B cell (primary cell): Measurements from ENCODE around the gene GOT1. TPM values are rescaled to one million over a fixed set of nuclear protein-coding genes. Genes with fewer than 3 reads are reported as not detected.

ENCODE experiments used
- ATAC-seq: fragments of 200-7000 bp; cut with Tn5 transposase; one replicate; pipeline ENCODE4 v1.10.0; 2021; ENCODE audit warnings: low read depth, mild to moderate bottlenecking, moderate number of reproducible peaks, moderate library complexity
- CTCF ChIA-PET: fragments of 350-600 bp; sonication (Branson Sonifier 250); formaldehyde crosslinking; loops from one replicate; lab custom pipeline; 2021; ENCODE audit warnings: antibody characterized with exemption, inconsistent platforms; lab: Charles Lee
- POLR2A ChIA-PET: fragments of 350-600 bp; sonication (Branson Sonifier 250); formaldehyde crosslinking; loops from one replicate; lab custom pipeline; 2021; ENCODE audit warnings: antibody characterized with exemption; lab: Charles Lee
- DNase-seq: peaks from one replicate; pipeline ENCODE4 v3.0.0; 2013
- H2AFZ ChIP-seq: 2 replicates; pipeline ENCODE4 v1.6.1; 2012; ENCODE audit warnings: mild to moderate bottlenecking, low read depth, low read length; ENCODE audit not compliant: insufficient read depth, poor library complexity, severe bottlenecking
- H3K27ac ChIP-seq, 2 donors: 1 replicate in 1 of 2; 2 replicates in 1 of 2; pipeline ENCODE4 v1.5.1; 2012 to 2013; ENCODE audit warnings: low read length in 2 of 2, mild to moderate bottlenecking in 2 of 2, moderate library complexity in 1 of 2
- H3K27me3 ChIP-seq, 4 experiments: fragments of 200-600 bp in 1 of 4; sonication (generic) in 1 of 4; replicated peaks in 1 of 4; 1 replicate in 2 of 4; 2 replicates in 2 of 4; pipeline versions ENCODE4 v1.6.1 to v1.7.0; 2013 to 2016; ENCODE audit warnings: low read length in 3 of 4, mild to moderate bottlenecking in 2 of 4, mixed read lengths in 1 of 4, moderate library complexity in 1 of 4; ENCODE audit not compliant: insufficient read depth in 4 of 4, control insufficient read depth in 3 of 4; ENCODE audit errors: control extremely low read depth in 1 of 4
- H3K36me3 ChIP-seq, 2 experiments: replicated peaks in 1 of 2; 1 replicate in 1 of 2; 2 replicates in 1 of 2; pipeline versions ENCODE4 v1.6.1 to v1.7.1; 2013; ENCODE audit warnings: low read length in 1 of 2; ENCODE audit not compliant: insufficient read depth in 2 of 2, control insufficient read depth in 1 of 2; ENCODE audit errors: control extremely low read depth in 1 of 2, extremely low read depth in 1 of 2
- H3K4me1 ChIP-seq, 2 donors: fragments of 200-600 bp in 1 of 2; sonication (generic) in 1 of 2; 1 replicate in 1 of 2; 2 replicates in 1 of 2; pipeline versions ENCODE4 v1.5.1 to v1.6.1; 2013 to 2017; ENCODE audit warnings: low read length in 2 of 2; ENCODE audit not compliant: control insufficient read depth in 2 of 2, insufficient read depth in 2 of 2
- H3K4me2 ChIP-seq: replicated peaks from 2 replicates; pipeline ENCODE3; 2012; ENCODE audit warnings: mild to moderate bottlenecking, low read depth, low read length; ENCODE audit not compliant: poor library complexity, severe bottlenecking
- H3K4me3 ChIP-seq, 5 experiments: fragments of 200-600 bp in 1 of 5; sonication (generic) in 1 of 5; 1 replicate in 3 of 5; 2 replicates in 2 of 5; pipeline versions ENCODE4 v1.5.1 to v1.7.0; 2011 to 2016; ENCODE audit warnings: low read length in 4 of 5, mild to moderate bottlenecking in 4 of 5, low read depth in 2 of 5, control low read depth in 1 of 5, moderate library complexity in 1 of 5; ENCODE audit not compliant: insufficient read depth in 1 of 5; ENCODE audit errors: control extremely low read depth in 1 of 5, extremely low read depth in 1 of 5
- H3K79me2 ChIP-seq: fragments of 200-600 bp; sonication (generic); one replicate; pipeline ENCODE4 v1.6.0; 2016; ENCODE audit warnings: low read length; ENCODE audit not compliant: control insufficient read depth, insufficient read depth
- H3K9ac ChIP-seq: fragments of 200-600 bp; sonication (generic); 2 replicates; pipeline ENCODE4 v1.6.1; 2017; ENCODE audit warnings: mild to moderate bottlenecking, low read length, moderate library complexity
- H3K9me3 ChIP-seq, 3 donors: one replicate each; pipeline versions ENCODE4 v1.6.1 to v1.7.1; 2013; ENCODE audit warnings: low read length in 2 of 3; ENCODE audit not compliant: control insufficient read depth in 2 of 3, insufficient read depth in 1 of 3; ENCODE audit errors: control extremely low read depth in 1 of 3
- H4K20me1 ChIP-seq: 2 replicates; pipeline ENCODE4 v1.6.0; 2012; ENCODE audit warnings: mild to moderate bottlenecking, low read length; ENCODE audit not compliant: insufficient read depth, control insufficient read depth, poor library complexity, severe bottlenecking
- H3K27ac Mint-ChIP-seq: one replicate; pipeline ENCODE4 v1.8.0; 2021; ENCODE audit warnings: mixed read lengths
- H3K27me3 Mint-ChIP-seq: one replicate; pipeline ENCODE4 v1.8.0; 2021; ENCODE audit warnings: mixed read lengths
- H3K4me1 Mint-ChIP-seq: one replicate; pipeline ENCODE4 v1.8.0; 2021; ENCODE audit warnings: mixed read lengths
- H3K4me3 Mint-ChIP-seq: one replicate; pipeline ENCODE4 v1.8.0; 2021; ENCODE audit warnings: mixed read lengths
- H3K9me3 Mint-ChIP-seq: one replicate; pipeline ENCODE4 v1.8.0; 2022; ENCODE audit warnings: mixed read lengths; ENCODE audit not compliant: insufficient read depth
- CTCF ChIP-seq: fragments of 200-600 bp; IDR thresholded peaks from one replicate; pipeline ENCODE4 v1.8.0; 2022; ENCODE audit warnings: antibody characterized with exemption, mild to moderate bottlenecking
- EZH2 ChIP-seq: IDR thresholded peaks from 2 replicates; pipeline ENCODE4 v1.6.1; 2012; ENCODE audit warnings: borderline replicate concordance, low read depth, mild to moderate bottlenecking, moderate library complexity, low read length; ENCODE audit not compliant: insufficient read depth, poor library complexity, severe bottlenecking
- WGBS: methylation state at CpG from one replicate; pipeline ENCODE4 v1.1.5; 2013; ENCODE audit warnings: missing lambda C conversion rate; ENCODE audit not compliant: insufficient coverage; 5-methylcytosine and 5-hydroxymethylcytosine counted together
- intact Hi-C: fragments of 100-400 bp; cut with micrococcal nuclease; formaldehyde crosslinking; loops from one replicate; pipeline ENCODE4 v1.10.0; 2022
- polyA plus RNA-seq: library from polyadenylated mRNA; depleted of rRNA; stranded (reverse); fragments of >200 nt; gene quantifications from 2 replicates; pipeline ENCODE4 v1.2.3, GENCODE V29; 2012
- total RNA-seq, 2 donors: library from RNA; stranded (reverse); fragments of 120-200 nt in 1 of 2; gene quantifications; 1 replicate in 1 of 2; 2 replicates in 1 of 2; pipeline versions ENCODE4 v1.2.3 to v1.2.4, GENCODE V29; 2013 to 2022

GOT1 gene
- total and polyA plus RNA-seq, 2 donors (not counting 1 experiment from before 2014, with no cell fraction given), result 5.9 to 14.9 TPM

GRCh38 chr10:99421233-99421739, 9.1 kb downstream of the GOT1 start:
- no peak overlapping the region for H3K27ac Mint-ChIP-seq
- ATAC-seq, result no peak
- H3K9me3 Mint-ChIP-seq, result no peaks in the 10 kb centered on the region
- intact Hi-C loops, result no loop called here
- Histone ChIP-seq H3K9ac (no peak overlapping the region), H4K20me1 (no peaks in the 10 kb centered on the region), H3K9me3 (no peaks in the 10 kb centered on the region), H3K36me3 (peaks cover 0 to 9% of the 10 kb centered on the region in 2 experiments), H3K79me2 (no peaks in the 10 kb centered on the region), H3K4me2 (no peak overlapping the region), H3K27me3 (no peaks in the 10 kb centered on the region), H3K4me3 (no peak overlapping the region), H2AFZ (no peak overlapping the region), H3K4me1 (no peaks in the 10 kb centered on the region), H3K27ac (no peak overlapping the region)
- WGBS, result 100% methylated on average over 3 of the region's 3 CpGs
- H3K4me1 Mint-ChIP-seq, result peaks cover under 1% of the 10 kb centered on the region
- H3K4me3 Mint-ChIP-seq, result no peak overlapping the region
- POLR2A ChIA-PET, result no interaction called here
- CTCF ChIA-PET, result no interaction called here
- TF ChIP-seq EZH2, result no peak
- no peak for TF ChIP-seq CTCF
- no peak for DNase-seq
- no peaks in the 10 kb centered on the region for H3K27me3 Mint-ChIP-seq

- intact Hi-C loops, result no loop called here
- no peaks in the 10 kb centered on the region for H3K4me1 ChIP-seq
- ChIA-PET CTCF (interaction anchor here (0.8 to 1.3 kb wide), 2 partner anchors 16 to 626 kb away, joined by 3 read pairs; no protein-coding TSS in a partner anchor), POLR2A (no interaction called here)
- Mint-ChIP-seq H3K27ac (no peak overlapping the region), H3K27me3 (no peaks in the 10 kb centered on the region), H3K9me3 (no peaks in the 10 kb centered on the region), H3K4me3 (no peak overlapping the region), H3K4me1 (peaks cover 3% of the 10 kb centered on the region)
- no peak overlapping the region for H3K9ac ChIP-seq
- WGBS, result 96% methylated on average over 2 of the region's 2 CpGs
- H3K4me3 ChIP-seq, result no peak overlapping the region
- H3K79me2 ChIP-seq, result no peaks in the 10 kb centered on the region
- H3K4me2 ChIP-seq, result no peak overlapping the region
- H3K9me3 ChIP-seq, result no peaks in the 10 kb centered on the region
- DNase-seq (no peak), ATAC-seq (no peak)
- H3K27ac ChIP-seq, result no peak overlapping the region
- H2AFZ ChIP-seq, result no peak overlapping the region
- TF ChIP-seq EZH2 (no peak), CTCF (no peak)
- peaks cover 0 to 9% of the 10 kb centered on the region in 2 experiments for H3K36me3 ChIP-seq
- no peaks in the 10 kb centered on the region for H4K20me1 ChIP-seq
- no peaks in the 10 kb centered on the region for H3K27me3 ChIP-seq
Observed at GRCh38 chr10:99419688-99420087, 10.7 kb downstream of the GOT1 start.
